Measurements from ENCODE around the gene TMEM132A. TPM values are rescaled to one million over a fixed set of nuclear protein-coding genes. Genes with fewer than 3 reads are reported as not detected.
"Not testable (repeated sequence)": the region's sequence is repeated elsewhere in the genome, so short reads cannot be mapped to it uniquely, and the experiment has no call there.

TMEM132A gene
- total RNA-seq, 4 donors from 2014 or later = 7.5 to 9.6 (median 8.0) TPM

GRCh38 chr11:60906132-60906972, 17.9 kb upstream of the TMEM132A start, which contains the start of gene PRPF19:
TSS of gene PRPF19 (minus strand) at chr11:60906585. CDS start at chr11:60906382, 203 bp downstream.
- no peaks in the 10 kb centered on the region for H3K9me3 ChIP-seq
- H3K36me3 ChIP-seq = peaks cover 24% of the 10 kb centered on the region
- TF ChIP-seq EP300 (IDR thresholded peaks at IDR 0.05) (no peak), POLR2AphosphoS5 (IDR thresholded peaks at IDR 0.05) (peak in 2 of 3 donors; percentile 45 to 83)
- peak; percentile 98 to 99 for DNase-seq (ENCODE audit: low spot score in 2 of 2)
- H3K27ac ChIP-seq = peak within 1 kb of the TSS; percentile 93
- H3K27me3 ChIP-seq = no peaks in the 10 kb centered on the region
- WGBS = under 1% methylated on average over 25 of the region's 75 CpGs
- peaks cover 32% of the 10 kb centered on the region for H3K4me1 ChIP-seq
- H3K4me3 ChIP-seq = peak within 1 kb of the TSS; percentile 81

- 0% methylated on average over 1 of the region's 1 CpG for WGBS
- no peak for DNase-seq (ENCODE audit: low spot score in 2 of 2)
- Histone ChIP-seq H3K27ac (no peak overlapping the region), H3K36me3 (no peaks in the 10 kb centered on the region), H3K4me1 (peaks cover 36% of the 10 kb centered on the region), H3K4me3 (no peak overlapping the region), H3K27me3 (no peaks in the 10 kb centered on the region), H3K9me3 (no peaks in the 10 kb centered on the region)
- no peak for TF ChIP-seq EP300 (IDR thresholded peaks at IDR 0.05)
- TF ChIP-seq POLR2A (IDR thresholded peaks at IDR 0.05) = no peak
- no peak for TF ChIP-seq POLR2AphosphoS5 (IDR thresholded peaks at IDR 0.05)
- TF ChIP-seq CTCF (IDR thresholded peaks at IDR 0.05) = no peak
Measured at GRCh38 chr11:60908803-60909202, 15.5 kb upstream of the TMEM132A start.

GRCh38 chr11:60909680-60910280, 14.5 kb upstream of the TMEM132A start:
- peaks cover 31% of the 10 kb centered on the region for H3K4me1 ChIP-seq
- H3K27ac ChIP-seq, H3K27me3 ChIP-seq, H3K9me3 ChIP-seq, H3K4me3 ChIP-seq, H3K36me3 ChIP-seq: not testable (repeated sequence)
- peak; percentile 4 to 50 for DNase-seq (ENCODE audit: low spot score in 2 of 2)
- WGBS = 69% methylated on average over 3 of the region's 3 CpGs

DNA sequence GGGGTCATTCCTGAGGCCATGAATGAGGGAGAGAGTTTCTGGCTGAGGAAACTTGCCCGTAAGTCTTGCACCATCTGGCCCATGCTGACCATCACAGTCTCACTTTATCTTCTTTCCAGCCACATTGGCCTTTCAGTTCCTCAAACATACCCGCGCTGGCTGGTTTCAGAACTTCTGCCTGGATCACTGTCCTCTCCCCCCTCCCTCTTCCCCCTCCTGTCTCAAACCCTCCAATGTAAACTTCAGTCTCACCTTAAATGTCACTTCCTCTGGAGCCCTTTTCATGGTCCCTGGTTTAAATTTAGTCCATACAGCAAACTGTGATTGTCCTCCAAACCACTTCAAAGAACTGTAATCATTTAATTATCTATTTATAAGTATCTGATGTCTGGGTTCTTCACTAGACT, 14.0 kb upstream of the TMEM132A start:
- peak in 1 of 2 donors; percentile 47 for DNase-seq (ENCODE audit: low spot score in 2 of 2)
- no peaks in the 10 kb centered on the region for H3K9me3 ChIP-seq
- no peak overlapping the region for H3K4me3 ChIP-seq
- H3K4me1 ChIP-seq = peaks cover 31% of the 10 kb centered on the region
- H3K27ac ChIP-seq = no peak overlapping the region
- WGBS = 81% methylated on average over 3 of the region's 3 CpGs
- no peaks in the 10 kb centered on the region for H3K36me3 ChIP-seq
- no peaks in the 10 kb centered on the region for H3K27me3 ChIP-seq
- TF ChIP-seq POLR2AphosphoS5 (IDR thresholded peaks at IDR 0.05) = no peak
- no peak for TF ChIP-seq POLR2A (IDR thresholded peaks at IDR 0.05)
- no peak for TF ChIP-seq EP300 (IDR thresholded peaks at IDR 0.05)
- no peak for TF ChIP-seq CTCF (IDR thresholded peaks at IDR 0.05)

DNA sequence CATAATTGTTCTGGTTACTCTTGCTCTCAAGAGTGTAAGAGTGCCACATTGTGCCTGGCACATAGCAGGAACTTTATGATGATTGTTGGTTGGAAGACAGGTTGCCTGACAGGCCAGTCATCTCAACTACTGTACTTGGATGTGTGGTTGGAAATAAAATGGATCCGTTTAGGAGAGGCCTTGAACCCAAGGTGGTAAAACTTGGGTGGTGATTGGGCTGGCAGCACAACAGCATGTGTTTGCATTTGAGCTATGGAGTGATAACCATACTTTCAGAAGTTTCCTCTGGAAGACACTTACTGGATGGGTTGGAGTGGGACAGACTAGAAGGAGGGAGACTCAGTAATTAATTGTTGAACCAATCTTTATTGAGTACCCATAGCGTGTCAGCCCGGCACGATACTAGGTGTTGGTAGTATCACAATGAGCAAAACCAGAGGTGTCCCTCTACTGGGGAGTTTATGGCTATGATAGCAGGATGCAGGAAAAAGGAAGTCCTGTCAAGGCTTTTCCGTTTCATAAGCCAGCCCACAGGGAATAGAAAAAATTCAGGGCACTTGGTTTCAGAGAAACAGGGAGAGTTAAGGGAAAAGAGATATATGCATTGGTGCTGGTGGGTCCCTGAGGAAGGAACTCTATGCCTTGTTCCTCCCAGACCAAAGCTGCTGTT, 13.4 kb upstream of the TMEM132A start:
- H3K36me3 ChIP-seq = no peaks in the 10 kb centered on the region
- no peak for DNase-seq (ENCODE audit: low spot score in 2 of 2)
- H3K27ac ChIP-seq = no peak overlapping the region
- TF ChIP-seq CTCF (IDR thresholded peaks at IDR 0.05) (no peak), POLR2AphosphoS5 (IDR thresholded peaks at IDR 0.05) (no peak), POLR2A (IDR thresholded peaks at IDR 0.05) (no peak), EP300 (IDR thresholded peaks at IDR 0.05) (no peak)
- no peaks in the 10 kb centered on the region for H3K27me3 ChIP-seq
- peaks cover 31% of the 10 kb centered on the region for H3K4me1 ChIP-seq
- WGBS = 68% methylated on average over 5 of the region's 5 CpGs
- H3K9me3 ChIP-seq = no peaks in the 10 kb centered on the region
- H3K4me3 ChIP-seq = no peak overlapping the region

Measured in suprapubic skin (tissue), 4 donors.